OCI-LY1 (cell line): Measurements from ENCODE around the gene ZNF410.

Experiments
- CTCF ChIP-seq: fragments of 200-600 bp; sonication (generic), shearing (Covaris generic); IDR thresholded peaks from 2 replicates; pipeline ENCODE4 v1.5.1; 2017; ENCODE audit warnings: mild to moderate bottlenecking, antibody characterized with exemption, low read length, moderate library complexity, mixed read lengths
- EZH2 ChIP-seq: fragments of 200-600 bp; sonication (generic), shearing (Covaris generic); IDR thresholded peaks from 2 replicates; pipeline ENCODE4 v1.8.0; 2017; ENCODE audit warnings: borderline replicate concordance, mixed run types, mild to moderate bottlenecking, antibody characterized with exemption, low read length, moderate library complexity, mixed read lengths

- no peak for TF ChIP-seq CTCF
- TF ChIP-seq EZH2, result no peak
Observed at GRCh38 chr14:73913256-73913655, 26.6 kb downstream of the ZNF410 start.
